Upper lobe of left lung (tissue), 4 donors: ENCODE data around the gene CLNK.

Experiments
- EP300 ChIP-seq, 4 donors: sonication (generic); formaldehyde crosslinking; IDR thresholded peaks; one replicate each; pipeline ENCODE4 v1.5.1; 2017; ENCODE audit warnings: antibody characterized with exemption in 4 of 4, control low read depth in 2 of 4
- POLR2A ChIP-seq, 4 donors: fragments of 450-650 bp; IDR thresholded peaks; one replicate each; pipeline ENCODE4 v1.5.1; 2016 to 2017; ENCODE audit warnings: antibody characterized with exemption in 4 of 4, mild to moderate bottlenecking in 2 of 4
- POLR2AphosphoS5 ChIP-seq, 2 donors: sonication (generic); formaldehyde crosslinking; IDR thresholded peaks; one replicate each; pipeline ENCODE4 v1.5.1; 2017; ENCODE audit warnings: antibody characterized with exemption in 2 of 2
- TF ChIP-seq, protein P1 (sequence below), 6 experiments: fragments of 450-650 bp in 4 of 6; fragments of 200-600 bp in 2 of 6; sonication (generic) in 2 of 6; IDR thresholded peaks; one replicate each; pipeline ENCODE4 v1.5.1; 2016 to 2019; ENCODE audit warnings: antibody characterized with exemption in 6 of 6

DNA sequence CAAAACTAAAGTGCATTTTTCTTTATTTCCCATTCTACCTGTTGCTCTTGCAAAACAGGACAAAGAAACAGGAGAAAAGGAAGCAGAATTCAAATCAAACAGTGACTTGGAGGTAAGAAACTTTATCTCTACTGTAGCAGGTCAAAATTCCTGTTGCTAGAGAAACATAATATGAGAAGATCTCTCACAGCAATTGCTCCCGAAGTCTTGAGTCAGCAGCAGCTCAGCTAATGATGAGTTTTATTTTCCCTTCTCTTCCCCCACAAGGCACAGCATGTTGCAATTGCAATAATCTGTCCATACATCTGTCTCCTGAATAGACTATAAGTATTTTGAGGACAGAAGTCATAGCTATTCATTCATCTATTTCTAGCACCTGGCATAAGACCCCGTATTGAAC lies 112.7 kb downstream of the CLNK start:
- TF ChIP-seq POLR2A (IDR thresholded peaks at IDR 0.05) (no peak), POLR2AphosphoS5 (IDR thresholded peaks at IDR 0.05) (no peak), EP300 (IDR thresholded peaks at IDR 0.05) (no peak)
- TF ChIP-seq, protein P1, sequence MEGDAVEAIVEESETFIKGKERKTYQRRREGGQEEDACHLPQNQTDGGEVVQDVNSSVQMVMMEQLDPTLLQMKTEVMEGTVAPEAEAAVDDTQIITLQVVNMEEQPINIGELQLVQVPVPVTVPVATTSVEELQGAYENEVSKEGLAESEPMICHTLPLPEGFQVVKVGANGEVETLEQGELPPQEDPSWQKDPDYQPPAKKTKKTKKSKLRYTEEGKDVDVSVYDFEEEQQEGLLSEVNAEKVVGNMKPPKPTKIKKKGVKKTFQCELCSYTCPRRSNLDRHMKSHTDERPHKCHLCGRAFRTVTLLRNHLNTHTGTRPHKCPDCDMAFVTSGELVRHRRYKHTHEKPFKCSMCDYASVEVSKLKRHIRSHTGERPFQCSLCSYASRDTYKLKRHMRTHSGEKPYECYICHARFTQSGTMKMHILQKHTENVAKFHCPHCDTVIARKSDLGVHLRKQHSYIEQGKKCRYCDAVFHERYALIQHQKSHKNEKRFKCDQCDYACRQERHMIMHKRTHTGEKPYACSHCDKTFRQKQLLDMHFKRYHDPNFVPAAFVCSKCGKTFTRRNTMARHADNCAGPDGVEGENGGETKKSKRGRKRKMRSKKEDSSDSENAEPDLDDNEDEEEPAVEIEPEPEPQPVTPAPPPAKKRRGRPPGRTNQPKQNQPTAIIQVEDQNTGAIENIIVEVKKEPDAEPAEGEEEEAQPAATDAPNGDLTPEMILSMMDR (IDR thresholded peaks at IDR 0.05): no peak
